Endothelial cell of umbilical vein (primary cell): ENCODE data around the gene PFKFB3.
"Not testable (repeated sequence)": the region's sequence is repeated elsewhere in the genome, so short reads cannot be mapped to it uniquely, and the experiment has no call there.

Experiments
- CTCF ChIP-seq, 2 donors: IDR thresholded peaks; 1 replicate in 1 of 2; 2 replicates in 1 of 2; pipeline ENCODE4 v1.5.1; 2011; ENCODE audit warnings: low read length in 2 of 2, mild to moderate bottlenecking in 2 of 2, moderate library complexity in 2 of 2, control low read depth in 1 of 2, inconsistent platforms in 1 of 2, low read depth in 1 of 2; ENCODE audit not compliant: insufficient read depth in 1 of 2; ENCODE audit errors: extremely low read depth in 1 of 2
- EZH2 ChIP-seq: IDR thresholded peaks from 2 replicates; pipeline ENCODE4 v1.6.1; 2012; ENCODE audit warnings: borderline replicate concordance, low read depth, mild to moderate bottlenecking, moderate library complexity, low read length, inconsistent platforms; ENCODE audit not compliant: severe bottlenecking
- GATA2 ChIP-seq: IDR thresholded peaks from 2 replicates; pipeline ENCODE4 v1.7.0; 2011; ENCODE audit warnings: low read depth, mild to moderate bottlenecking, moderate library complexity, mixed read lengths, low read length; ENCODE audit not compliant: insufficient read length, insufficient read depth
- JUN ChIP-seq: IDR thresholded peaks from 2 replicates; pipeline ENCODE4 v1.6.1; 2011; ENCODE audit warnings: borderline replicate concordance, low read depth; ENCODE audit not compliant: insufficient read length, insufficient read depth
- MAX ChIP-seq: IDR thresholded peaks from 2 replicates; pipeline ENCODE4 v1.6.1; 2011; ENCODE audit not compliant: insufficient read depth, insufficient read length
- MYC ChIP-seq: IDR thresholded peaks from one replicate; pipeline ENCODE4 v1.6.1; 2011; ENCODE audit warnings: mild to moderate bottlenecking, low read depth, low read length
- POLR2A ChIP-seq: IDR thresholded peaks from 2 replicates; pipeline ENCODE4 v1.6.1; 2012; ENCODE audit warnings: low read depth, mild to moderate bottlenecking, control low read depth, low read length
- POLR2AphosphoS5 ChIP-seq: IDR thresholded peaks from 2 replicates; pipeline ENCODE4 v1.6.1; 2012; ENCODE audit warnings: low read depth, mild to moderate bottlenecking, control low read depth, low read length, moderate library complexity; ENCODE audit not compliant: insufficient read depth

- TF ChIP-seq POLR2AphosphoS5; POLR2A; CTCF (IDR thresholded peaks at IDR 0.05; ENCODE audit: extremely low read depth in 1 of 2, insufficient read depth in 1 of 2, low read depth in 1 of 2, low read length in 2 of 2); EZH2; MAX; MYC; GATA2; JUN: not testable (repeated sequence)
These were observed 12.7 kb upstream of the PFKFB3 start for GRCh38 chr10:6190033-6190432.
